ENCODE data around the gene STKLD1. TPM values are rescaled to one million over a fixed set of nuclear protein-coding genes. Genes with fewer than 3 reads are reported as not detected.

The STKLD1 gene
- total and polyA plus RNA-seq, 9 of the 15 experiments (the other 6 are each of a cell fraction or from before 2014, with no cell fraction given) = 0.10 to 0.65 (median 0.33) TPM; not detected in 2

DNA sequence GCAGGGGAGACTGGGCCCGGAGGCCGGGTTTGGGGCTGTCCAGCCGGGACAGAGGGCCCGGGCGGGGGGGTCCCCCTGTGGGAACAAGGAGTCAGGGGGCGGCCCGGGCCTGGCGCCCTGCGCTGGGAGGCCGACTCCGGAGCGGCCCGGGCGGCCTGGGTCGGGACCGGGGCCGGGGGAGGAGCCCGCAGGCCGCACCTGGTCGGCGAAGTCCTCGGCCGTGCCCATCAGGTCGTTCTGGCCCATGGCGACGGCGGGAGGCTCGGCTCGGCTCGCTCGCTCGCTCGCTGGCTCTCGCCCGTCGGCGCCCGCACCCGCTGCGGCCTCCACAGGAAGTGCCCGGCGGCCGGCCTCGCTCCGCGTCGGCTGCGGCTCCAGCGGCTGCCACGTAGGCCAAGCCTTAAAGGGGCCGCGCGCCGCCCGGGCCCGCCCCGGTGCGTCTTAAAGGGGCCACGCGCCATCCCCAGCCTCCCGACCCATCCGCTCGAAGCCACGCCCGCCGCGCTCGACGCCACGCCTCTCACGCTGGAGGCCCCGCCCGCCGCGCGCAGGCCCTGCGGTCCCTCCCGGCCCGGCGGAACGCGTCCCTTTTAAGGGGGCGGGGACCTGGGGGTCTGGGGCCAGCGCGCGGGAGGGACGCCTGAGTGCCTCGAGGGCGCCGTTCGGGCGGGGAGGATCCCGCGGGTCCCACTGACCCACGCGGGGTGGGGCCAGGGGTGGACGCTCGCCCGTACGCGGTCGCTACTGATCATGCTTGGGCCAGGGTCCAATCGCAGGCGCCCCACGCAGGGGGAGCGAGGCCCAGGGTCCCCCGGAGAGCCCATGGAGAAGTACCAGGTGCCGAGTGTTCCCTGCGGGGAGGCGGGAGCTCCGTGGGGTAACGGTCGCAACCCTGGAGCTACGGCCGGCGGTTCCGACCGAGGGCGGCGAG, at the start of gene STKLD1, which contains the start of gene SURF4 (continued):
- TF ChIP-seq, protein P1, sequence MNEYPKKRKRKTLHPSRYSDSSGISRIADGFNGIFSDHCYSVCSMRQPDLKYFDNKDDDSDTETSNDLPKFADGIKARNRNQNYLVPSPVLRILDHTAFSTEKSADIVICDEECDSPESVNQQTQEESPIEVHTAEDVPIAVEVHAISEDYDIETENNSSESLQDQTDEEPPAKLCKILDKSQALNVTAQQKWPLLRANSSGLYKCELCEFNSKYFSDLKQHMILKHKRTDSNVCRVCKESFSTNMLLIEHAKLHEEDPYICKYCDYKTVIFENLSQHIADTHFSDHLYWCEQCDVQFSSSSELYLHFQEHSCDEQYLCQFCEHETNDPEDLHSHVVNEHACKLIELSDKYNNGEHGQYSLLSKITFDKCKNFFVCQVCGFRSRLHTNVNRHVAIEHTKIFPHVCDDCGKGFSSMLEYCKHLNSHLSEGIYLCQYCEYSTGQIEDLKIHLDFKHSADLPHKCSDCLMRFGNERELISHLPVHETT (CRISPR knock-in tag; conservative IDR thresholded peaks at IDR 0.05 in 1 of 2, IDR thresholded peaks at IDR 0.05 in 1 of 2) = peak; percentile 12 to 71; a peak in 3 of 4 replicates
- TF ChIP-seq ATF1 (CRISPR knock-in tag; IDR thresholded peaks at IDR 0.05) (no peak), ATF1 (tag; IDR thresholded peaks at IDR 0.05) (peak; percentile 78), KDM5B (IDR thresholded peaks at IDR 0.05; ENCODE audit: insufficient replicate concordance, low read depth, low read length) (peak; percentile 79), ZFPM2 (CRISPR knock-in tag; IDR thresholded peaks at IDR 0.05) (no peak), PCBP2 (IDR thresholded peaks at IDR 0.05; ENCODE audit: low read depth, low read length, poor library complexity, severe bottlenecking) (no peak), RBM25 (IDR thresholded peaks at IDR 0.05; ENCODE audit: low read depth, low read length, severe bottlenecking) (peak; percentile 85), CHD1 (IDR thresholded peaks at IDR 0.05; ENCODE audit: low read length) (no peak), ZNF3 (CRISPR knock-in tag; IDR thresholded peaks at IDR 0.05) (no peak), ZNF174 (CRISPR knock-in tag; IDR thresholded peaks at IDR 0.05) (no peak), ETV5 (CRISPR knock-in tag; IDR thresholded peaks at IDR 0.05; ENCODE audit: low read depth) (0 out of 2 replicates have a peak, but pooled peaks have one; percentile 48), FOXA3 (CRISPR knock-in tag; conservative IDR thresholded peaks at IDR 0.05 in 1 of 2, IDR thresholded peaks at IDR 0.05 in 1 of 2) (peak in 1 of 2 experiments; percentile 78; a peak in 1 of 4 replicates), FOXJ3 (CRISPR knock-in tag; IDR thresholded peaks at IDR 0.05) (no peak), NCOA1 (IDR thresholded peaks at IDR 0.05; ENCODE audit: low read depth) (no peak), CBX5 (IDR thresholded peaks at IDR 0.05; ENCODE audit: borderline replicate concordance, low read depth) (no peak), ZNF717 (CRISPR knock-in tag; IDR thresholded peaks at IDR 0.05) (no peak), SRSF9 (IDR thresholded peaks at IDR 0.05; ENCODE audit: borderline replicate concordance, low read depth, low read length) (no peak), FOXK2 (conservative IDR thresholded peaks at IDR 0.05 in 1 of 2, IDR thresholded peaks at IDR 0.05 in 1 of 2; ENCODE audit: low read depth in 2 of 2) (no peak), TAF15 (IDR thresholded peaks at IDR 0.05; ENCODE audit: low read depth, low read length) (no peak)
- TF ChIP-seq, protein P2, sequence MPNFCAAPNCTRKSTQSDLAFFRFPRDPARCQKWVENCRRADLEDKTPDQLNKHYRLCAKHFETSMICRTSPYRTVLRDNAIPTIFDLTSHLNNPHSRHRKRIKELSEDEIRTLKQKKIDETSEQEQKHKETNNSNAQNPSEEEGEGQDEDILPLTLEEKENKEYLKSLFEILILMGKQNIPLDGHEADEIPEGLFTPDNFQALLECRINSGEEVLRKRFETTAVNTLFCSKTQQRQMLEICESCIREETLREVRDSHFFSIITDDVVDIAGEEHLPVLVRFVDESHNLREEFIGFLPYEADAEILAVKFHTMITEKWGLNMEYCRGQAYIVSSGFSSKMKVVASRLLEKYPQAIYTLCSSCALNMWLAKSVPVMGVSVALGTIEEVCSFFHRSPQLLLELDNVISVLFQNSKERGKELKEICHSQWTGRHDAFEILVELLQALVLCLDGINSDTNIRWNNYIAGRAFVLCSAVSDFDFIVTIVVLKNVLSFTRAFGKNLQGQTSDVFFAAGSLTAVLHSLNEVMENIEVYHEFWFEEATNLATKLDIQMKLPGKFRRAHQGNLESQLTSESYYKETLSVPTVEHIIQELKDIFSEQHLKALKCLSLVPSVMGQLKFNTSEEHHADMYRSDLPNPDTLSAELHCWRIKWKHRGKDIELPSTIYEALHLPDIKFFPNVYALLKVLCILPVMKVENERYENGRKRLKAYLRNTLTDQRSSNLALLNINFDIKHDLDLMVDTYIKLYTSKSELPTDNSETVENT (CRISPR knock-in tag; IDR thresholded peaks at IDR 0.05) = peak; percentile 93
- TF ChIP-seq, protein P3, sequence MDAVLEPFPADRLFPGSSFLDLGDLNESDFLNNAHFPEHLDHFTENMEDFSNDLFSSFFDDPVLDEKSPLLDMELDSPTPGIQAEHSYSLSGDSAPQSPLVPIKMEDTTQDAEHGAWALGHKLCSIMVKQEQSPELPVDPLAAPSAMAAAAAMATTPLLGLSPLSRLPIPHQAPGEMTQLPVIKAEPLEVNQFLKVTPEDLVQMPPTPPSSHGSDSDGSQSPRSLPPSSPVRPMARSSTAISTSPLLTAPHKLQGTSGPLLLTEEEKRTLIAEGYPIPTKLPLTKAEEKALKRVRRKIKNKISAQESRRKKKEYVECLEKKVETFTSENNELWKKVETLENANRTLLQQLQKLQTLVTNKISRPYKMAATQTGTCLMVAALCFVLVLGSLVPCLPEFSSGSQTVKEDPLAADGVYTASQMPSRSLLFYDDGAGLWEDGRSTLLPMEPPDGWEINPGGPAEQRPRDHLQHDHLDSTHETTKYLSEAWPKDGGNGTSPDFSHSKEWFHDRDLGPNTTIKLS (IDR thresholded peaks at IDR 0.05; ENCODE audit: borderline replicate concordance, low read depth) = peak; percentile 100

All from K562 (cell line).